HG03571 (cell line): Measurements from ENCODE around the gene GJA1.

Experiments
- ATAC-seq: cut with Tn5 transposase; IDR thresholded peaks from one replicate; pipeline ENCODE4 v1.9.1; 2021; ENCODE audit not compliant: unreplicated experiment

GJA1 gene

GRCh38 chr6:121482004-121482693 lies 46.7 kb downstream of the GJA1 start:
- ATAC-seq: no peak

DNA sequence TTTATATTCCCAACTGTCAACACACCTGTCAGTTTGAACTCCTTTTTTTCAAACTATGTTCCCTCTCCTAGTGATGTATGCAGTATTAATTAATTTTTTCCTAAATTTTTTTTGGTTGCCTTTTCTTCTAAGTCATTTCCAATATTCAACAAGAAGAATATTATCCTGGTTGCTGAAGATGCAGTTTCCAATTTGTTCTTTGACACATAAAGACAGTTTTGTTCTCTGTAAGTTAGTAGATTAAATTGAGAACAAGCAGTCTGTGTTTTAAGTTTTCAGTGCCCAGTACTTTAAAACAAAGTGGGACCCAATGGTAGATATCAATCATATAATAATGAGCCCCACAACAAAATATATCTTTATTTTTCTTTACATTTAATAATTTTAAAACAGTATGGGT lies 47.3 kb downstream of the GJA1 start:
- no peak for ATAC-seq

- no peak for ATAC-seq
Measured at GRCh38 chr6:121485359-121485811, 49.9 kb downstream of the GJA1 start.

DNA sequence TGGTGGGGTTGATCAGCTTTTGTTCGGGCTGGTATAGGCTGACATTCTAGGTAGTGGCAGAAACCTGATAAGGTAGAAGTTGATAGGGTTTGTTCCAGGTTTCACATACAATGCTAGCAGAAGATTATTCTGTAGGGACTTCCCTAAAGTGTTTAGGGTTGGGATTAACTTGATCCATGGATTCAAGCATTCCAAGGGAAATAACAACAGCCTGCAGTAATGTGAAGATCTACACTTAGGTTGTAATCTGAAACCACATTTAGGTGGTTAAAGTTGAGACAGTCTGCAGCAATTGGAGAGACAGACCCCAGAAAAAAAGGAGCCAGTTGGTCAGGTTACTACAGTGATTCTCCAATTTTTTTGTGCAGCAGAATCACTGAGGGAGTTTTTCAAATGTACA lies 56.1 kb downstream of the GJA1 start:
- no peak for ATAC-seq

GRCh38 chr6:121492536-121492935 lies 57.1 kb downstream of the GJA1 start:
- no peak for ATAC-seq

- ATAC-seq: no peak
Measured at GRCh38 chr6:121497970-121498375, 62.5 kb downstream of the GJA1 start.

DNA sequence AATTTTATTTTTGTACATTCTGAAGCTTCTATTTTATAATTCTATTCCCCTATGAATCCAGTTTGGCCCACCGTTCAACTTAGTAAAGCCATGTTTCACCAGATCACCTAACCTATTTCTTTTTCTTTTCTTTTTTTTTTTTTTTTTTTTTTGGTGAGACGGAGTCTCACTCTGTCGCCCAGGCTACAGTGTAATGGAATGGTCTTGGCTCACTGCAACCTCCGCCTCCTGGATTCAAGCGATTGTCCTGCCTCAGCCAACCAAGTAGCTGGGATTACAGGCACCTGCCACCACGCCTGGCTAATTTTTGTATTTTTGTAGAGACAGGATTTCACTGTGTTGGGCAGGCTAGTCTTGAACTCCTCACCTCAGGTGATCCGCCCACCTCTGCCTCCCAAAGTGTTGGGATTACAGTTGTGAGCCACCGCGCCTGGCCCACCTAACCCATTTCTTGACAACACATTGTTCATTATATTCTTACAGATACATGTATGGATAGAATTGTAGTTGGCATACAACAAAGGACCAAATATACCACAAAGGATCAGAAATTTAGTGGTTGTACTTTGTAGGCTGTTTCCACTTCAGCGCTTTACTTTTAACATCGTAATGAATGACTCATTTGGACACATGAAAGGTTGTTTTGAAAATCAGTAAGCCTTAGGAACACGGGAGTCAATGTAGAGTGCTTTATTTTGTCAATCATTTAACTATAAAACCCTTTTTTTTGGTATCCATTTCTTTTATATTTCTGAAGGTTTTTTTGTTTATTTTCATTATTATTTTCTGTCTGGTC lies 63.2 kb downstream of the GJA1 start:
- ATAC-seq: no peak
